ENCODE data around the gene HS6ST3.

The HS6ST3 gene

DNA sequence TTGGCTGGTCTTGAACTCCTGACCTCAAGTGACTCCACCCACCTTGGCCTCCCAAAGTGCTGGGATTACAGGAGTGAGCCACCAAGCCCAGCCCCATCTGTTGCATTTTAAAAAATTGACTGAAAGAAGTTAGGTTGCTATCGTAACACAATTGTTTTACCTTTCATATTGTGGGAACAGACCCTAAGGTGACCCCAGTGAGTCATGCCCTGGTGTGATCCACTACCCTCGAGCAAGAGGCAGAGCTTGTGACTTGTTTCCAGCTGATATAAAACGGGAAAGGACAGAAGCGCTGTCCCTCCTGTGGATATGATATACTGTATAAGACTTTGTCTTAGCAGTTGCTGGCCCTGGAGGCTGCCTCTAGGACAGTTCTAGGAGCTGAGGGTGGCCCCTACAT, 308.6 kb downstream of the HS6ST3 start:
- DNase-seq = no peak
- no peak overlapping the region for H3K4me2 ChIP-seq (ENCODE audit: low read length, poor library complexity, severe bottlenecking)
- H3K27me3 ChIP-seq (ENCODE audit: control insufficient read depth in 1 of 2, insufficient read depth in 1 of 2, low read length in 2 of 2) = no peaks in the 10 kb centered on the region
- H3K23ac ChIP-seq (ENCODE audit: low read length in 2 of 2) = no peak overlapping the region
- 77% methylated on average over 4 of the region's 4 CpGs for WGBS
- no peak overlapping the region for H4K8ac ChIP-seq (ENCODE audit: low read length)
- H2AK5ac ChIP-seq (ENCODE audit: low read length, severe bottlenecking) = no peak overlapping the region
- H3K9ac ChIP-seq (ENCODE audit: low read length) = no peak overlapping the region
- no peak overlapping the region for H3K18ac ChIP-seq (ENCODE audit: low read depth in 1 of 2, low read length in 2 of 2)
- H3K9me3 ChIP-seq (ENCODE audit: control insufficient read depth, low read length) = no peaks in the 10 kb centered on the region
- H3K27ac ChIP-seq (ENCODE audit: low read length, poor library complexity, severe bottlenecking) = no peak overlapping the region
- no peak overlapping the region for H3K14ac ChIP-seq (ENCODE audit: low read length in 2 of 2)
- H3K4me1 ChIP-seq (ENCODE audit: control insufficient read depth, insufficient read depth, low read depth, low read length) = no peaks in the 10 kb centered on the region
- no peak overlapping the region for H4K91ac ChIP-seq (ENCODE audit: low read length)
- no peaks in the 10 kb centered on the region for H3K79me1 ChIP-seq (replicated peaks; ENCODE audit: low read length, poor library complexity, severe bottlenecking)
- no peak overlapping the region for H2AFZ ChIP-seq (ENCODE audit: low read depth, low read length)
- H2BK15ac ChIP-seq (ENCODE audit: low read depth, poor library complexity, severe bottlenecking) = no peak overlapping the region
- H3K36me3 ChIP-seq (ENCODE audit: control insufficient read depth in 1 of 2, insufficient read depth in 2 of 2, low read depth in 1 of 2, low read length in 2 of 2) = no peaks in the 10 kb centered on the region
- H2BK120ac ChIP-seq (ENCODE audit: low read depth, low read length) = no peak overlapping the region
- H2BK12ac ChIP-seq (ENCODE audit: low read length in 2 of 2) = no peak overlapping the region
- no peak overlapping the region for H2BK5ac ChIP-seq (ENCODE audit: low read depth, low read length, poor library complexity, severe bottlenecking)
- no peak overlapping the region for H3K4ac ChIP-seq (ENCODE audit: low read depth in 1 of 2, low read length in 2 of 2)
- H3K4me3 ChIP-seq (ENCODE audit: insufficient read depth in 1 of 2, low read depth in 1 of 2, low read length in 2 of 2) = no peak overlapping the region

DNA sequence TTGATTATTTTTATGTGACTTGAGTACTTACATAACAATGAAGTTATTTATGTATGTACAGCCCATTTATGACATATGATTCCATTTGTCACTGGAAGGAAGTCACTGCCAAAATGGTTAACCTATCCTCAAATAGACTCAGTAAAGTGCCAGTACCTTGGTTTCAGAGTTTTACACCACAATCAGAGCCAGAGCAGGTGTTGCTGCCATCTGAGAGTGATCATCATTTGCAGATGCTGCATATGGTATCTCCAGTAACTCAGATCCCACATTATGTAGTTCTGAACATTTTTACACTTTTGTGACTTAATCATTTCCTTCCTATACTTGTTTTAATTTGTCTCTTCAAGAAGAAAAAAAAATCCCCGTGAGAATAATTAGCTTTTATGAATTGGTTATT, 313.3 kb downstream of the HS6ST3 start:
- Histone ChIP-seq H4K8ac (ENCODE audit: low read length) (no peak overlapping the region), H2BK120ac (ENCODE audit: low read depth, low read length) (no peak overlapping the region), H2BK5ac (ENCODE audit: low read depth, low read length, poor library complexity, severe bottlenecking) (no peak overlapping the region), H3K9me3 (ENCODE audit: control insufficient read depth, low read length) (no peaks in the 10 kb centered on the region), H2BK15ac (ENCODE audit: low read depth, poor library complexity, severe bottlenecking) (no peak overlapping the region), H4K91ac (ENCODE audit: low read length) (no peak overlapping the region), H3K23ac (ENCODE audit: low read length in 2 of 2) (no peak overlapping the region), H3K4me3 (ENCODE audit: insufficient read depth in 1 of 2, low read depth in 1 of 2, low read length in 2 of 2) (no peak overlapping the region), H2AFZ (ENCODE audit: low read depth, low read length) (no peak overlapping the region), H3K4me2 (ENCODE audit: low read length, poor library complexity, severe bottlenecking) (no peak overlapping the region), H3K79me1 (replicated peaks; ENCODE audit: low read length, poor library complexity, severe bottlenecking) (no peaks in the 10 kb centered on the region), H3K18ac (ENCODE audit: low read depth in 1 of 2, low read length in 2 of 2) (no peak overlapping the region), H2AK5ac (ENCODE audit: low read length, severe bottlenecking) (no peak overlapping the region), H3K9ac (ENCODE audit: low read length) (no peak overlapping the region), H3K27me3 (ENCODE audit: control insufficient read depth in 1 of 2, insufficient read depth in 1 of 2, low read length in 2 of 2) (no peaks in the 10 kb centered on the region), H3K27ac (ENCODE audit: low read length, poor library complexity, severe bottlenecking) (no peak overlapping the region), H3K4ac (ENCODE audit: low read depth in 1 of 2, low read length in 2 of 2) (no peak overlapping the region), H3K4me1 (ENCODE audit: control insufficient read depth, insufficient read depth, low read depth, low read length) (no peaks in the 10 kb centered on the region), H3K14ac (ENCODE audit: low read length in 2 of 2) (no peak overlapping the region), H3K36me3 (ENCODE audit: control insufficient read depth in 1 of 2, insufficient read depth in 2 of 2, low read depth in 1 of 2, low read length in 2 of 2) (no peaks in the 10 kb centered on the region), H2BK12ac (ENCODE audit: low read length in 2 of 2) (no peak overlapping the region)
- DNase-seq = no peak
- WGBS = 100% methylated on average over 1 of the region's 1 CpG

- no peak for DNase-seq
- H3K4me3 ChIP-seq (ENCODE audit: insufficient read depth in 1 of 2, low read depth in 1 of 2, low read length in 2 of 2) = no peak overlapping the region
- no peaks in the 10 kb centered on the region for H3K27me3 ChIP-seq (ENCODE audit: control insufficient read depth in 1 of 2, insufficient read depth in 1 of 2, low read length in 2 of 2)
- no peak overlapping the region for H2BK5ac ChIP-seq (ENCODE audit: low read depth, low read length, poor library complexity, severe bottlenecking)
- H2AFZ ChIP-seq (ENCODE audit: low read depth, low read length) = no peak overlapping the region
- H2BK120ac ChIP-seq (ENCODE audit: low read depth, low read length) = no peak overlapping the region
- H4K91ac ChIP-seq (ENCODE audit: low read length) = no peak overlapping the region
- no peak overlapping the region for H3K9ac ChIP-seq (ENCODE audit: low read length)
- no peaks in the 10 kb centered on the region for H3K36me3 ChIP-seq (ENCODE audit: control insufficient read depth in 1 of 2, insufficient read depth in 2 of 2, low read depth in 1 of 2, low read length in 2 of 2)
- no peak overlapping the region for H3K27ac ChIP-seq (ENCODE audit: low read length, poor library complexity, severe bottlenecking)
- no peak overlapping the region for H2BK15ac ChIP-seq (ENCODE audit: low read depth, poor library complexity, severe bottlenecking)
- no peak overlapping the region for H2BK12ac ChIP-seq (ENCODE audit: low read length in 2 of 2)
- no peak overlapping the region for H3K4me2 ChIP-seq (ENCODE audit: low read length, poor library complexity, severe bottlenecking)
- H3K4me1 ChIP-seq (ENCODE audit: control insufficient read depth, insufficient read depth, low read depth, low read length) = no peaks in the 10 kb centered on the region
- H4K8ac ChIP-seq (ENCODE audit: low read length) = no peak overlapping the region
- H3K4ac ChIP-seq (ENCODE audit: low read depth in 1 of 2, low read length in 2 of 2) = no peak overlapping the region
- H2AK5ac ChIP-seq (ENCODE audit: low read length, severe bottlenecking) = no peak overlapping the region
- no peaks in the 10 kb centered on the region for H3K79me1 ChIP-seq (replicated peaks; ENCODE audit: low read length, poor library complexity, severe bottlenecking)
- no peak overlapping the region for H3K23ac ChIP-seq (ENCODE audit: low read length in 2 of 2)
- H3K9me3 ChIP-seq (ENCODE audit: control insufficient read depth, low read length) = no peaks in the 10 kb centered on the region
- 95% methylated on average over 2 of the region's 2 CpGs for WGBS
- H3K14ac ChIP-seq (ENCODE audit: low read length in 2 of 2) = no peak overlapping the region
- H3K18ac ChIP-seq (ENCODE audit: low read depth in 1 of 2, low read length in 2 of 2) = no peak overlapping the region
Measured at GRCh38 chr13:96403651-96404050, 313.7 kb downstream of the HS6ST3 start.

DNA sequence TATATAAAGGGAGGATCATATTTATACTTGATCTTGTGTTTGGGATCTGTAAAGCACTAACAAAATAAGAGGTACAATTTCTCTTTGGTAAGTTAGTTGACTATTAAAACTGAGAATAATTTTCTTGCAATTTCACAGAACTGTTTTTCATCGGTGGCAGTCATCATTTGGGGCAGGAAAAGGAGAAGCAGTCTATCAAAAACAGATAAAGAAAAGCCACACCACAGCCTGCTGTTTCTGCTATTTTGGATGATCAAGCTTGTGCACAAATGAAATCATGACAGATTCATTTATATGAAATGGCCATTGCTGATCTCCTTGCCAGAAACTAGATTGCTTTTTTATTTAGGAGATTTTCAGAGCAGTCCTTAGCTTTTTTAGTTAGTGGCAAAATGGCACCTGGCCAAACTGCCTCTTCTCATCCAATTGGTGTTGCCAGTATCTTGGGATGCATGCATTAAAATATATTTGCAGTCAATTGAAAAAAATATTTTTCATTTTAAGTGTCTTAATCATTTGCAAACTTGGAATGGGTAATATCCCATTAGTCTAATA, 326.0 kb downstream of the HS6ST3 start:
- no peak for DNase-seq
- H4K8ac ChIP-seq (ENCODE audit: low read length) = no peak overlapping the region
- WGBS = no CpG with 5 or more reads among the region's 1 CpG
- no peaks in the 10 kb centered on the region for H3K79me1 ChIP-seq (replicated peaks; ENCODE audit: low read length, poor library complexity, severe bottlenecking)
- no peak overlapping the region for H3K23ac ChIP-seq (ENCODE audit: low read length in 2 of 2)
- no peak overlapping the region for H2BK12ac ChIP-seq (ENCODE audit: low read length in 2 of 2)
- no peak overlapping the region for H2BK5ac ChIP-seq (ENCODE audit: low read depth, low read length, poor library complexity, severe bottlenecking)
- no peak overlapping the region for H2AFZ ChIP-seq (ENCODE audit: low read depth, low read length)
- H3K9ac ChIP-seq (ENCODE audit: low read length) = no peak overlapping the region
- no peak overlapping the region for H2BK120ac ChIP-seq (ENCODE audit: low read depth, low read length)
- H2BK15ac ChIP-seq (ENCODE audit: low read depth, poor library complexity, severe bottlenecking) = no peak overlapping the region
- no peak overlapping the region for H3K18ac ChIP-seq (ENCODE audit: low read depth in 1 of 2, low read length in 2 of 2)
- no peaks in the 10 kb centered on the region for H3K9me3 ChIP-seq (ENCODE audit: control insufficient read depth, low read length)
- H3K36me3 ChIP-seq (ENCODE audit: control insufficient read depth in 1 of 2, insufficient read depth in 2 of 2, low read depth in 1 of 2, low read length in 2 of 2) = no peaks in the 10 kb centered on the region
- no peaks in the 10 kb centered on the region for H3K27me3 ChIP-seq (ENCODE audit: control insufficient read depth in 1 of 2, insufficient read depth in 1 of 2, low read length in 2 of 2)
- no peak overlapping the region for H3K27ac ChIP-seq (ENCODE audit: low read length, poor library complexity, severe bottlenecking)
- no peaks in the 10 kb centered on the region for H3K4me1 ChIP-seq (ENCODE audit: control insufficient read depth, insufficient read depth, low read depth, low read length)
- no peak overlapping the region for H4K91ac ChIP-seq (ENCODE audit: low read length)
- H3K14ac ChIP-seq (ENCODE audit: low read length in 2 of 2) = no peak overlapping the region
- H2AK5ac ChIP-seq (ENCODE audit: low read length, severe bottlenecking) = no peak overlapping the region
- H3K4ac ChIP-seq (ENCODE audit: low read depth in 1 of 2, low read length in 2 of 2) = no peak overlapping the region
- H3K4me3 ChIP-seq (ENCODE audit: insufficient read depth in 1 of 2, low read depth in 1 of 2, low read length in 2 of 2) = no peak overlapping the region
- no peak overlapping the region for H3K4me2 ChIP-seq (ENCODE audit: low read length, poor library complexity, severe bottlenecking)
